ENCODE measurements around the gene SCN8A. TPM values are rescaled to one million over a fixed set of nuclear protein-coding genes. Genes with fewer than 3 reads are reported as not detected.

SCN8A gene
- total and polyA plus RNA-seq, 9 donors = 0.24 to 1.2 (median 0.63) TPM

- no peak for DNase-seq
- no CpG with 5 or more reads among the region's 1 CpG for WGBS (ENCODE audit: insufficient coverage)
- H3K9me3 ChIP-seq (replicated peaks; ENCODE audit: control insufficient read depth, low read depth, low read length) = no peaks in the 10 kb centered on the region
- no peak overlapping the region for H3K4me3 ChIP-seq (ENCODE audit: low read length)
- H3K36me3 ChIP-seq (ENCODE audit: control insufficient read depth, insufficient read depth, low read length) = no peaks in the 10 kb centered on the region
- peaks cover 13% of the 10 kb centered on the region for H3K27me3 ChIP-seq (ENCODE audit: control insufficient read depth, insufficient read depth, low read length)
- peaks cover 2% of the 10 kb centered on the region for H3K4me1 ChIP-seq (ENCODE audit: control insufficient read depth, insufficient read depth, low read length)
- H3K27ac ChIP-seq (ENCODE audit: low read length) = no peak overlapping the region
Observed at GRCh38 chr12:51726161-51726560, 135.1 kb downstream of the SCN8A start.

GRCh38 chr12:51726931-51727330, 135.9 kb downstream of the SCN8A start:
- H3K4me1 ChIP-seq (ENCODE audit: control insufficient read depth, insufficient read depth, low read length) = peaks cover under 1% of the 10 kb centered on the region
- no peaks in the 10 kb centered on the region for H3K36me3 ChIP-seq (ENCODE audit: control insufficient read depth, insufficient read depth, low read length)
- H3K27ac ChIP-seq (ENCODE audit: low read length) = no peak overlapping the region
- H3K27me3 ChIP-seq (ENCODE audit: control insufficient read depth, insufficient read depth, low read length) = peaks cover 5% of the 10 kb centered on the region
- no peaks in the 10 kb centered on the region for H3K9me3 ChIP-seq (replicated peaks; ENCODE audit: control insufficient read depth, low read depth, low read length)
- WGBS (ENCODE audit: insufficient coverage) = no CpG with 5 or more reads among the region's 2 CpGs
- H3K4me3 ChIP-seq (ENCODE audit: low read length) = no peak overlapping the region
- peak; percentile 3 for DNase-seq

- Histone ChIP-seq H3K27ac (ENCODE audit: low read length) (no peak overlapping the region), H3K36me3 (ENCODE audit: control insufficient read depth, insufficient read depth, low read length) (no peaks in the 10 kb centered on the region), H3K9me3 (replicated peaks; ENCODE audit: control insufficient read depth, low read depth, low read length) (no peaks in the 10 kb centered on the region), H3K4me1 (ENCODE audit: control insufficient read depth, insufficient read depth, low read length) (no peaks in the 10 kb centered on the region), H3K4me3 (ENCODE audit: low read length) (no peak overlapping the region), H3K27me3 (ENCODE audit: control insufficient read depth, insufficient read depth, low read length) (no peaks in the 10 kb centered on the region)
- no CpG with 5 or more reads among the region's 4 CpGs for WGBS (ENCODE audit: insufficient coverage)
- no peak for DNase-seq
Observed at GRCh38 chr12:51729331-51729730, 138.3 kb downstream of the SCN8A start.

GRCh38 chr12:51730745-51731144, 139.7 kb downstream of the SCN8A start:
- WGBS (ENCODE audit: insufficient coverage) = no CpG with 5 or more reads among the region's 2 CpGs
- no peaks in the 10 kb centered on the region for H3K4me1 ChIP-seq (ENCODE audit: control insufficient read depth, insufficient read depth, low read length)
- no peaks in the 10 kb centered on the region for H3K27me3 ChIP-seq (ENCODE audit: control insufficient read depth, insufficient read depth, low read length)
- no peaks in the 10 kb centered on the region for H3K9me3 ChIP-seq (replicated peaks; ENCODE audit: control insufficient read depth, low read depth, low read length)
- H3K4me3 ChIP-seq (ENCODE audit: low read length) = no peak overlapping the region
- no peak overlapping the region for H3K27ac ChIP-seq (ENCODE audit: low read length)
- no peaks in the 10 kb centered on the region for H3K36me3 ChIP-seq (ENCODE audit: control insufficient read depth, insufficient read depth, low read length)
- DNase-seq = no peak

GRCh38 chr12:51740536-51740935, 149.5 kb downstream of the SCN8A start:
- Histone ChIP-seq H3K27ac (ENCODE audit: low read length) (no peak overlapping the region), H3K4me1 (ENCODE audit: control insufficient read depth, insufficient read depth, low read length) (no peaks in the 10 kb centered on the region), H3K27me3 (ENCODE audit: control insufficient read depth, insufficient read depth, low read length) (no peaks in the 10 kb centered on the region), H3K36me3 (ENCODE audit: control insufficient read depth, insufficient read depth, low read length) (no peaks in the 10 kb centered on the region), H3K9me3 (replicated peaks; ENCODE audit: control insufficient read depth, low read depth, low read length) (peaks cover 4% of the 10 kb centered on the region), H3K4me3 (ENCODE audit: low read length) (no peak overlapping the region)
- no peak for DNase-seq
- WGBS (ENCODE audit: insufficient coverage) = no CpG with 5 or more reads among the region's 2 CpGs

- Histone ChIP-seq H3K4me1 (ENCODE audit: control insufficient read depth, insufficient read depth, low read length) (no peaks in the 10 kb centered on the region), H3K9me3 (replicated peaks; ENCODE audit: control insufficient read depth, low read depth, low read length) (peaks cover 4% of the 10 kb centered on the region), H3K36me3 (ENCODE audit: control insufficient read depth, insufficient read depth, low read length) (no peaks in the 10 kb centered on the region), H3K4me3 (ENCODE audit: low read length) (no peak overlapping the region), H3K27ac (ENCODE audit: low read length) (no peak overlapping the region), H3K27me3 (ENCODE audit: control insufficient read depth, insufficient read depth, low read length) (no peaks in the 10 kb centered on the region)
- peak; percentile 5 for DNase-seq
- no CpG with 5 or more reads among the region's 6 CpGs for WGBS (ENCODE audit: insufficient coverage)
Observed at GRCh38 chr12:51744235-51744634, 153.2 kb downstream of the SCN8A start.

GRCh38 chr12:51744957-51745356, 153.9 kb downstream of the SCN8A start:
- no peaks in the 10 kb centered on the region for H3K36me3 ChIP-seq (ENCODE audit: control insufficient read depth, insufficient read depth, low read length)
- no CpG with 5 or more reads among the region's 1 CpG for WGBS (ENCODE audit: insufficient coverage)
- no peak overlapping the region for H3K4me3 ChIP-seq (ENCODE audit: low read length)
- no peak overlapping the region for H3K27ac ChIP-seq (ENCODE audit: low read length)
- no peaks in the 10 kb centered on the region for H3K4me1 ChIP-seq (ENCODE audit: control insufficient read depth, insufficient read depth, low read length)
- peaks cover 4% of the 10 kb centered on the region for H3K9me3 ChIP-seq (replicated peaks; ENCODE audit: control insufficient read depth, low read depth, low read length)
- H3K27me3 ChIP-seq (ENCODE audit: control insufficient read depth, insufficient read depth, low read length) = no peaks in the 10 kb centered on the region
- no peak for DNase-seq

- WGBS (ENCODE audit: insufficient coverage) = 100% methylated on average over 1 of the region's 4 CpGs
- no peaks in the 10 kb centered on the region for H3K36me3 ChIP-seq (ENCODE audit: control insufficient read depth, insufficient read depth, low read length)
- no peak overlapping the region for H3K4me3 ChIP-seq (ENCODE audit: low read length)
- H3K27ac ChIP-seq (ENCODE audit: low read length) = no peak overlapping the region
- peaks cover 2% of the 10 kb centered on the region for H3K4me1 ChIP-seq (ENCODE audit: control insufficient read depth, insufficient read depth, low read length)
- H3K27me3 ChIP-seq (ENCODE audit: control insufficient read depth, insufficient read depth, low read length) = no peaks in the 10 kb centered on the region
- no peaks in the 10 kb centered on the region for H3K9me3 ChIP-seq (replicated peaks; ENCODE audit: control insufficient read depth, low read depth, low read length)
- DNase-seq = no peak
Observed at GRCh38 chr12:51746416-51746815, 155.4 kb downstream of the SCN8A start.

GRCh38 chr12:51748235-51748634, 157.2 kb downstream of the SCN8A start:
- Histone ChIP-seq H3K4me3 (ENCODE audit: low read length) (no peak overlapping the region), H3K36me3 (ENCODE audit: control insufficient read depth, insufficient read depth, low read length) (no peaks in the 10 kb centered on the region), H3K4me1 (ENCODE audit: control insufficient read depth, insufficient read depth, low read length) (peaks cover 2% of the 10 kb centered on the region), H3K9me3 (replicated peaks; ENCODE audit: control insufficient read depth, low read depth, low read length) (no peaks in the 10 kb centered on the region), H3K27ac (ENCODE audit: low read length) (no peak overlapping the region), H3K27me3 (ENCODE audit: control insufficient read depth, insufficient read depth, low read length) (no peaks in the 10 kb centered on the region)
- no peak for DNase-seq
- WGBS (ENCODE audit: insufficient coverage) = no CpG with 5 or more reads among the region's 3 CpGs

GRCh38 chr12:51749206-51749985, 158.4 kb downstream of the SCN8A start:
- Histone ChIP-seq H3K4me3 (ENCODE audit: low read length) (no peak overlapping the region), H3K36me3 (ENCODE audit: control insufficient read depth, insufficient read depth, low read length) (no peaks in the 10 kb centered on the region), H3K27ac (ENCODE audit: low read length) (no peak overlapping the region), H3K27me3 (ENCODE audit: control insufficient read depth, insufficient read depth, low read length) (no peaks in the 10 kb centered on the region), H3K9me3 (replicated peaks; ENCODE audit: control insufficient read depth, low read depth, low read length) (no peaks in the 10 kb centered on the region), H3K4me1 (ENCODE audit: control insufficient read depth, insufficient read depth, low read length) (peaks cover 2% of the 10 kb centered on the region)
- DNase-seq = no peak
- WGBS (ENCODE audit: insufficient coverage) = no CpG with 5 or more reads among the region's 10 CpGs

- DNase-seq = no peak
- 63% methylated on average over 1 of the region's 1 CpG for WGBS (ENCODE audit: insufficient coverage)
Observed at GRCh38 chr12:51749986-51750317, 158.9 kb downstream of the SCN8A start.

More at GRCh38 chr12:51749986-51750317, 158.9 kb downstream of the SCN8A start:
- Histone ChIP-seq H3K4me3 (ENCODE audit: low read length) (no peak overlapping the region), H3K4me1 (ENCODE audit: control insufficient read depth, insufficient read depth, low read length) (peaks cover 2% of the 10 kb centered on the region), H3K9me3 (replicated peaks; ENCODE audit: control insufficient read depth, low read depth, low read length) (no peaks in the 10 kb centered on the region), H3K27me3 (ENCODE audit: control insufficient read depth, insufficient read depth, low read length) (no peaks in the 10 kb centered on the region), H3K27ac (ENCODE audit: low read length) (no peak overlapping the region), H3K36me3 (ENCODE audit: control insufficient read depth, insufficient read depth, low read length) (no peaks in the 10 kb centered on the region)

Data from muscle of leg (tissue), 11 donors.